Measurements from ENCODE around the gene DRAM1.

Gene DRAM1

GRCh38 chr12:101941306-101942249 lies 64.2 kb downstream of the DRAM1 start:
- no peak for DNase-seq (ENCODE audit: low read depth)

GRCh38 chr12:101942250-101942605 lies 64.8 kb downstream of the DRAM1 start:
- DNase-seq (ENCODE audit: low read depth): no peak

- no peak for DNase-seq (ENCODE audit: low read depth)
These were observed 68.2 kb downstream of the DRAM1 start for GRCh38 chr12:101945369-101946232.

- no peak for DNase-seq (ENCODE audit: low read depth)
These were observed 68.8 kb downstream of the DRAM1 start for GRCh38 chr12:101946233-101946611.

- DNase-seq (ENCODE audit: low read depth): no peak
These were observed 69.9 kb downstream of the DRAM1 start for GRCh38 chr12:101947316-101947715.

GRCh38 chr12:101948365-101948764 lies 71.0 kb downstream of the DRAM1 start:
- no peak for DNase-seq (ENCODE audit: low read depth)

GRCh38 chr12:101951002-101951670 lies 73.8 kb downstream of the DRAM1 start:
- DNase-seq (ENCODE audit: low read depth): no peak

GRCh38 chr12:101954113-101954512 lies 76.7 kb downstream of the DRAM1 start:
- no peak for DNase-seq (ENCODE audit: low read depth)

- no peak for DNase-seq (ENCODE audit: low read depth)
These were observed 77.3 kb downstream of the DRAM1 start for GRCh38 chr12:101954676-101955075.

GRCh38 chr12:101957252-101957959 lies 80.0 kb downstream of the DRAM1 start:
- DNase-seq (ENCODE audit: low read depth): no peak

GRCh38 chr12:101959607-101960006 lies 82.2 kb downstream of the DRAM1 start:
- DNase-seq (ENCODE audit: low read depth): no peak

GRCh38 chr12:101962486-101962885 lies 85.1 kb downstream of the DRAM1 start:
- no peak for DNase-seq (ENCODE audit: low read depth)

GRCh38 chr12:101963697-101964096 lies 86.3 kb downstream of the DRAM1 start:
- no peak for DNase-seq (ENCODE audit: low read depth)

- DNase-seq (ENCODE audit: low read depth): no peak
These were observed 89.1 kb downstream of the DRAM1 start for GRCh38 chr12:101966496-101966895.

GRCh38 chr12:101967506-101967905 lies 90.1 kb downstream of the DRAM1 start:
- no peak for DNase-seq (ENCODE audit: low read depth)

- no peak for DNase-seq (ENCODE audit: low read depth)
These were observed 91.4 kb downstream of the DRAM1 start for GRCh38 chr12:101968770-101969169.

All from T follicular helper cell (primary cell).